ENCODE data around the gene DNAJC25. TPM values are rescaled to one million over a fixed set of nuclear protein-coding genes. Genes with fewer than 3 reads are reported as not detected.
A peak's percentile ranks its signal among the peaks of the same experiment; 100 is the strongest.
"Not testable (repeated sequence)": the region's sequence is repeated elsewhere in the genome, so short reads cannot be mapped to it uniquely, and the experiment has no call there.

DNAJC25 gene
- total RNA-seq, 1 donor from 2014 or later: 6.9 TPM

- Mint-ChIP-seq H3K4me3 (ENCODE audit: unreplicated experiment) (no peak overlapping the region), H3K4me1 (ENCODE audit: low read depth) (peaks cover 5% of the 10 kb centered on the region), H3K27ac (ENCODE audit: unreplicated experiment) (peak overlapping the region; percentile 17), H3K9me3 (ENCODE audit: low read depth) (no peaks in the 10 kb centered on the region), H3K36me3 (ENCODE audit: low read depth) (peaks cover 17% of the 10 kb centered on the region), H3K27me3 (ENCODE audit: low read depth) (no peaks in the 10 kb centered on the region)
- DNase-seq (ENCODE audit: low spot score): no peak
- TF ChIP-seq, protein P1, sequence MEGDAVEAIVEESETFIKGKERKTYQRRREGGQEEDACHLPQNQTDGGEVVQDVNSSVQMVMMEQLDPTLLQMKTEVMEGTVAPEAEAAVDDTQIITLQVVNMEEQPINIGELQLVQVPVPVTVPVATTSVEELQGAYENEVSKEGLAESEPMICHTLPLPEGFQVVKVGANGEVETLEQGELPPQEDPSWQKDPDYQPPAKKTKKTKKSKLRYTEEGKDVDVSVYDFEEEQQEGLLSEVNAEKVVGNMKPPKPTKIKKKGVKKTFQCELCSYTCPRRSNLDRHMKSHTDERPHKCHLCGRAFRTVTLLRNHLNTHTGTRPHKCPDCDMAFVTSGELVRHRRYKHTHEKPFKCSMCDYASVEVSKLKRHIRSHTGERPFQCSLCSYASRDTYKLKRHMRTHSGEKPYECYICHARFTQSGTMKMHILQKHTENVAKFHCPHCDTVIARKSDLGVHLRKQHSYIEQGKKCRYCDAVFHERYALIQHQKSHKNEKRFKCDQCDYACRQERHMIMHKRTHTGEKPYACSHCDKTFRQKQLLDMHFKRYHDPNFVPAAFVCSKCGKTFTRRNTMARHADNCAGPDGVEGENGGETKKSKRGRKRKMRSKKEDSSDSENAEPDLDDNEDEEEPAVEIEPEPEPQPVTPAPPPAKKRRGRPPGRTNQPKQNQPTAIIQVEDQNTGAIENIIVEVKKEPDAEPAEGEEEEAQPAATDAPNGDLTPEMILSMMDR (IDR thresholded peaks at IDR 0.05): no peak
These were observed 37.0 kb downstream of the DNAJC25 start for GRCh38 chr9:111668026-111668573.

DNA sequence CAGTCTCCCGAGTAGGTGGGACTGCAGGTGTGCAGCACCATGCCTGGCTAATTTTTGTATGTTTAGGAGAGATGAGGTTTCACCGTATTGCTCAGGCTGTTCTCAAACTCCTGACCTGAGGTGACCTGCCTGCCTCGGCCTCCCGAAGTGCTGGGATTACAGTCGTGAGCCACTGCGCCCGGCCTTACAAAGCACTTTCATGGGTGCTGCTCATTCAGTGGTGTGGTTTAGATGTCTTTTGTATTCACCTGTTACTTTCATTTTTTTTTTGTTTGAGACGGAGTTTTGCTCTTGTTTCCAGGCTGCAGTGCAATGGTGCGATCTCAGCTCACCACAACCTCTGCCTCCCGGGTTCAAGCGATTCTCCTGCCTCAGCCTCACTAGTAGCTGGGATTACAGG lies 37.5 kb downstream of the DNAJC25 start:
- H3K4me3 Mint-ChIP-seq (ENCODE audit: unreplicated experiment); H3K9me3 Mint-ChIP-seq (ENCODE audit: low read depth); H3K4me1 Mint-ChIP-seq (ENCODE audit: low read depth); DNase-seq (ENCODE audit: low spot score); H3K27me3 Mint-ChIP-seq (ENCODE audit: low read depth): not testable (repeated sequence)
- H3K36me3 Mint-ChIP-seq (ENCODE audit: low read depth): peaks cover 12% of the 10 kb centered on the region
- peak overlapping the region; percentile 17 for H3K27ac Mint-ChIP-seq (ENCODE audit: unreplicated experiment)

DNA sequence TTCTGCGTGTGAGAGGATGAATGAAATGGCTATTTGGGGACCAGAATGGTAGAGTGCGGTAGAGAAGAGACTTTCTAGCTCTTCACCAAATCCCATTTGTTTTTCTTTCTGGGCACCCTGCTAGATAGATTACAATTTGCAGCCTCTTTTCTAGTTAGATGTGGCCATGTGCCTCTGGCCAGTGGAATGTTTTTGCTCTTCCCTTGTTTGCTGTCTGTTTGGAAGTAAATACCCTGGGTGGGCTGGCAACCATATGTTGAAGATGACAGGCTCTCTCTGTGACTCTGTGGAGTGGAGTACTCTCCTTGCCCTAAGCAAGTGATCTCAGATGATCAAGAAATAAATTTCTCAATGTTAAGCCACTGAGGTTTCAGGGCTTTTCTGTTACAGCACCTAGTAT lies 43.2 kb downstream of the DNAJC25 start:
- TF ChIP-seq, protein P1 (IDR thresholded peaks at IDR 0.05): no peak
- peaks cover 2% of the 10 kb centered on the region for H3K9me3 Mint-ChIP-seq (ENCODE audit: low read depth)
- no peak overlapping the region for H3K27ac Mint-ChIP-seq (ENCODE audit: unreplicated experiment)
- H3K4me1 Mint-ChIP-seq (ENCODE audit: low read depth): no peaks in the 10 kb centered on the region
- H3K27me3 Mint-ChIP-seq (ENCODE audit: low read depth): no peaks in the 10 kb centered on the region
- H3K4me3 Mint-ChIP-seq (ENCODE audit: unreplicated experiment): no peak overlapping the region
- H3K36me3 Mint-ChIP-seq (ENCODE audit: low read depth): peaks cover 12% of the 10 kb centered on the region
- no peak for DNase-seq (ENCODE audit: low spot score)

DNA sequence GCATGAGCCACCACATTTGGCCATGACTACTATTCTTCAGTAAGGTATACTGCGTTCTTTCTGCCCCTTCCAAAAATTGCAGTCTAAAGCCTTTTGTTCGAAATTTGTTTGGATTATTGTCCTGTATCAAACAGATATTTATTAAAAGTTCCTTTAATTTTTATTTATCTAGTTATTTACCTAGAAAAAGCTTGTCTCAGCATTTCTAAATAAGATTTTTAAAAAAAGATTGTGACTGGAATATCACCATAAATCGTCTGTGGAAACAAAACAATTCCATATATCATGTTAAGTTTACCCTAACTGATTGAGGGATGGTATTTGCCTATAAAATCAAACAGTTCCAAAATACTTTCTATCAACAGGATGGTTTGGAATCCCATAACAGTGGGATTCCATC lies 45.0 kb downstream of the DNAJC25 start:
- H3K27me3 Mint-ChIP-seq (ENCODE audit: low read depth): no peaks in the 10 kb centered on the region
- H3K36me3 Mint-ChIP-seq (ENCODE audit: low read depth): peaks cover 6% of the 10 kb centered on the region
- DNase-seq (ENCODE audit: low spot score): no peak
- TF ChIP-seq, protein P1 (IDR thresholded peaks at IDR 0.05): no peak
- no peak overlapping the region for H3K27ac Mint-ChIP-seq (ENCODE audit: unreplicated experiment)
- no peak overlapping the region for H3K4me3 Mint-ChIP-seq (ENCODE audit: unreplicated experiment)
- H3K9me3 Mint-ChIP-seq (ENCODE audit: low read depth): peaks cover 2% of the 10 kb centered on the region
- H3K4me1 Mint-ChIP-seq (ENCODE audit: low read depth): no peaks in the 10 kb centered on the region

- peaks cover 6% of the 10 kb centered on the region for H3K36me3 Mint-ChIP-seq (ENCODE audit: low read depth)
- H3K4me1 Mint-ChIP-seq (ENCODE audit: low read depth): no peaks in the 10 kb centered on the region
- H3K9me3 Mint-ChIP-seq (ENCODE audit: low read depth): peaks cover 2% of the 10 kb centered on the region
- DNase-seq (ENCODE audit: low spot score): no peak
- H3K27me3 Mint-ChIP-seq (ENCODE audit: low read depth): no peaks in the 10 kb centered on the region
- TF ChIP-seq, protein P1 (IDR thresholded peaks at IDR 0.05): no peak
- H3K4me3 Mint-ChIP-seq (ENCODE audit: unreplicated experiment): no peak overlapping the region
- no peak overlapping the region for H3K27ac Mint-ChIP-seq (ENCODE audit: unreplicated experiment)
These were observed 47.2 kb downstream of the DNAJC25 start for GRCh38 chr9:111678293-111678692.

- no peak for DNase-seq (ENCODE audit: low spot score)
- peaks cover 6% of the 10 kb centered on the region for H3K36me3 Mint-ChIP-seq (ENCODE audit: low read depth)
- peaks cover 2% of the 10 kb centered on the region for H3K9me3 Mint-ChIP-seq (ENCODE audit: low read depth)
- no peaks in the 10 kb centered on the region for H3K4me1 Mint-ChIP-seq (ENCODE audit: low read depth)
- H3K4me3 Mint-ChIP-seq (ENCODE audit: unreplicated experiment): no peak overlapping the region
- no peak overlapping the region for H3K27ac Mint-ChIP-seq (ENCODE audit: unreplicated experiment)
- no peaks in the 10 kb centered on the region for H3K27me3 Mint-ChIP-seq (ENCODE audit: low read depth)
- TF ChIP-seq, protein P1 (IDR thresholded peaks at IDR 0.05): no peak
These were observed 48.1 kb downstream of the DNAJC25 start for GRCh38 chr9:111679199-111679598.

All from chondrocyte (in vitro differentiated cells).